OCI-LY3 (cell line): ENCODE data around the gene RNF183.
A peak's percentile ranks its signal among the peaks of the same experiment; 100 is the strongest.

Experiments used
- H2AFZ ChIP-seq: fragments of 200-600, 300-600 bp; shearing (Covaris generic); 2 replicates; pipeline ENCODE4 v1.6.0; 2014; ENCODE audit warnings: antibody characterized with exemption, low read depth, low read length
- H3K27ac ChIP-seq: fragments of 200-600, 300-600 bp; sonication (generic); 2 replicates; pipeline ENCODE4 v1.5.1; 2014; ENCODE audit warnings: mild to moderate bottlenecking, low read length, moderate library complexity, mixed read lengths
- H3K27me3 ChIP-seq: fragments of 200-600, 300-600 bp; sonication (generic); 2 replicates; pipeline ENCODE4 v1.6.1; 2014; ENCODE audit warnings: low read depth, low read length, mixed read lengths
- H3K36me3 ChIP-seq: fragments of 200-600, 300-600 bp; sonication (generic); replicated peaks from 2 replicates; pipeline ENCODE3; 2014; ENCODE audit warnings: low read depth, low read length, mixed read lengths
- H3K4me1 ChIP-seq: fragments of 300-600, 200-600 bp; sonication (generic); 2 replicates; pipeline ENCODE4 v1.6.1; 2014; ENCODE audit warnings: low read length, mixed read lengths
- H3K4me2 ChIP-seq: fragments of 200-600, 300-600 bp; sonication (generic); 2 replicates; pipeline ENCODE4 v1.6.1; 2014; ENCODE audit warnings: low read length, mixed read lengths
- H3K4me3 ChIP-seq: fragments of 300-600, 200-600 bp; sonication (generic); 2 replicates; pipeline ENCODE4 v1.5.1; 2014; ENCODE audit warnings: antibody characterized with exemption, mild to moderate bottlenecking, low read length, moderate library complexity
- H3K79me2 ChIP-seq: fragments of 300-600, 200-600 bp; shearing (Covaris generic); 2 replicates; pipeline ENCODE4 v1.6.1; 2014; ENCODE audit warnings: mild to moderate bottlenecking, low read length, mixed read lengths
- H3K9ac ChIP-seq: fragments of 300-600, 200-600 bp; shearing (Covaris generic); 2 replicates; pipeline ENCODE4 v1.6.0; 2014; ENCODE audit warnings: mild to moderate bottlenecking, low read length, moderate library complexity
- H3K9me3 ChIP-seq: fragments of 200-600, 300-600 bp; shearing (Covaris generic); 2 replicates; pipeline ENCODE4 v1.6.1; 2014; ENCODE audit warnings: low read length, mixed read lengths; ENCODE audit not compliant: insufficient read depth
- H4K20me1 ChIP-seq: fragments of 200-600, 300-600 bp; sonication (generic); 2 replicates; pipeline ENCODE4 v1.6.1; 2016; ENCODE audit warnings: low read length, mixed read lengths; ENCODE audit not compliant: insufficient read depth
- CTCF ChIP-seq: fragments of 200-600, 300-600 bp; sonication (generic); IDR thresholded peaks from 2 replicates; pipeline ENCODE4 v1.5.1; 2014; ENCODE audit warnings: antibody characterized with exemption, low read length, low read depth
- EZH2phosphoT487 ChIP-seq: fragments of 200-600 bp; shearing (Covaris generic); IDR thresholded peaks from 2 replicates; pipeline ENCODE4 v1.6.1; 2018; ENCODE audit warnings: antibody characterized with exemption, mixed run types, low read depth

Gene RNF183

DNA sequence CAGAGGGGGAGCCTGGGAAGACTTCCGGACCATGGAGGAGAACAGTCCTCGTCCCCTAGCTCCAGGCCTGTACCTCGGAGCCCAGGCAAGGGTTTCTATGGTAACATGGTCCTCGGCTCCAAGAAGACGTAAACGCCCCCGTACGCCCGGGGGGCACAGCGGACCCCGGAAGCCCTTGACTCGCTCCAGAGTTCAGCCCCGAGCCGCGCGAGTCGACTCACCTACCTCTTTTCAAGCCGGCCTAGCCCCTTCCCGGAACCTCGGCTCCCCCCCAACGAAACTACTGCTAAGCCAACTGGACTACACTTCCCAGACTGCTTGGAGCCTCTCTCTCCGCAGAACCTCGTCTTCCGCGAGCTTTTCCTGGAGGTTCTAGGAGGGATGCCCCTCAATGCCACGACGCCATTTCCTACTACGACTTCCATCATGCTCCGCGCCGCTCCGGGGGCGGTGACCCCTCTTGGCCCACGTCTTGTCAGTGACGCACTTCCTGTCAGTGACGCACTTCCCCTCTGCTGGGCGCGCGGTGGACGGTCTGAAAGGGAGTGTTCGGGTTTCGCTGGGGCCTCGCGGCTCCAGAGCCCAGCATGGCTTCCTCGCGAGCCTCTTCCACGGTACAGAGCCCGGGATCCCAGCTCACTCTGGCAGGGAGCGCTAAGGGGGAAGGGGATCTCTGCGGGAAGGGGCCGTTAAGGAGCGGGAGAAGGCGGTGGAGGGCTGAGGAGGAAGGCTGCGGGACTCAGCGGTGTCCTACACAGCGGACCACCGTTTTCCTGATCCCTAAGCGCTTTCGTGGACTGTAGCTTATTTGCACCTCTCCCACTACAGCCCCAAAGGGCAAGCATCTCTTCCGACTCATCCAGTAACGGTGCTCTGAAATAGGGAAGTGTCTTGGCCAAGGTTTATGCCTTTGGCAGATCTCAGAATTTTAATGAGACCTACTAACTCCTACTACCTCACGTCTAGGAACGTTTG is 27.7 kb downstream of the RNF183 start, which contains the start of the genes CDC26 and PRPF4:
CDC26 (minus strand) TSS at position 416 of the 975 bp plus-strand sequence. CDS start 3,065 bp downstream, outside the sequence.
PRPF4 (plus strand) TSS at position 502 of the 975 bp plus-strand sequence; CDS start at position 588, 86 bp downstream.
- Histone ChIP-seq H3K9me3 (no peaks in the 10 kb centered on the region), H3K27ac (peak within 1 kb of the TSS; percentile 65), H3K9ac (peak within 1 kb of the TSS; percentile 93), H2AFZ (peak within 1 kb of the TSS; percentile 80), H3K27me3 (no peaks in the 10 kb centered on the region), H3K4me3 (peak within 1 kb of the TSS; percentile 89), H3K4me1 (peaks cover 12% of the 10 kb centered on the region), H4K20me1 (peaks cover 6% of the 10 kb centered on the region; the same call in 1 of the 2 replicates), H3K36me3 (peaks cover 42% of the 10 kb centered on the region), H3K79me2 (peaks cover 45% of the 10 kb centered on the region), H3K4me2 (peak within 1 kb of the TSS; percentile 87)
- no peak for TF ChIP-seq EZH2phosphoT487
- TF ChIP-seq CTCF: no peak

DNA sequence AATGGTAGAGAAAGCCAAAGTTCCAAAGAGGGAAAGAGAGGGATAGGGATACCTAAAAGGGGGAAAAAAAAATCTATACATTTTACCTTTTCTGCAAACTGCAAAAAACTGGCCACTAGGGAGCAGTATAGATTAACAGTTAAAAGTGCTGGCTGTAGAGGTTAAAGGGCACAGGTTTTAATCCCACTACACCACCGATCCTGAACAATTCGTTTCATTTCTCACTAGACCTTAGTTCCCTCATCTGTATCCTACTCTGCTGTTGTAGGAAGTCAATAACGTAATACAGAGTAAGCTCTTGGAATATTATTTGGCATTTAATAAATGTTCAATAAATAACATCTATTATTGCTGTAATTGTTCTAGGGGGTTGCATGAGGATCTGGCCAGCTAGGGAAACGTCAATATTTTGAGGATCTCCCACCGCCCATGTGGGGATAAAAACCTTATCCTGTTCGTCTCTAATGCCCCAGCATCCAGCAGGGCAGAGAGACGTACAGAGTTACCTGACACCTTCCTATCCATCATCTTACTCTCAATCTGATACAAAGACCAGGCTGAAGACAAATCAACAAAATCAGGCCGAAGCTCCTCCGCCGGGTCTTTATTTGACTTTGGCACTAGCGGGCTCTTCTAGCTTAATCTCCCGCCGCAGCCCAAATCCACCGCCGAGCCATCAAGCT is 28.6 kb downstream of the RNF183 start:
- Histone ChIP-seq H3K27me3 (no peaks in the 10 kb centered on the region), H3K4me2 (peak overlapping the region; percentile 77), H3K4me1 (peaks cover 12% of the 10 kb centered on the region), H3K9me3 (no peaks in the 10 kb centered on the region), H3K79me2 (peaks cover 38% of the 10 kb centered on the region), H3K9ac (peak overlapping the region; percentile 93), H3K27ac (peak overlapping the region; percentile 65), H4K20me1 (peaks cover 6% of the 10 kb centered on the region; the same call in 1 of the 2 replicates), H2AFZ (peak overlapping the region; percentile 80), H3K4me3 (peak overlapping the region; percentile 89), H3K36me3 (peaks cover 40% of the 10 kb centered on the region)
- peak; percentile 73 for TF ChIP-seq CTCF
- TF ChIP-seq EZH2phosphoT487: no peak

GRCh38 chr9:113269871-113270270 is 33.3 kb downstream of the RNF183 start:
- Histone ChIP-seq H3K27ac (no peak overlapping the region), H3K9ac (no peak overlapping the region), H3K9me3 (no peaks in the 10 kb centered on the region), H3K4me3 (no peak overlapping the region), H3K4me2 (no peak overlapping the region), H3K79me2 (peaks cover 12% of the 10 kb centered on the region), H3K36me3 (peaks cover 44% of the 10 kb centered on the region), H2AFZ (no peak overlapping the region), H3K4me1 (peaks cover 6% of the 10 kb centered on the region), H3K27me3 (no peaks in the 10 kb centered on the region), H4K20me1 (peaks cover 6% of the 10 kb centered on the region; the same call in 1 of the 2 replicates)
- TF ChIP-seq CTCF: no peak
- no peak for TF ChIP-seq EZH2phosphoT487
